ENCODE measurements around the gene PLXNA4.

The PLXNA4 gene

GRCh38 chr7:132367004-132367403 is 209.3 kb downstream of the PLXNA4 start:
- in situ Hi-C loops (cut with MboI; ENCODE audit: low sequenced_read_pairs, unreplicated experiment) = no loop called here
- no peak for DNase-seq (ENCODE audit: low spot score)
- TF ChIP-seq CTCF (IDR thresholded peaks at IDR 0.05; ENCODE audit: borderline replicate concordance, control extremely low read depth, extremely low read depth, insufficient read depth, missing control alignments) = no peak

GRCh38 chr7:132364226-132364625 is 212.0 kb downstream of the PLXNA4 start:
- no peak for TF ChIP-seq CTCF (IDR thresholded peaks at IDR 0.05; ENCODE audit: borderline replicate concordance, control extremely low read depth, extremely low read depth, insufficient read depth, missing control alignments)
- in situ Hi-C loops (cut with MboI; ENCODE audit: low sequenced_read_pairs, unreplicated experiment) = no loop called here
- DNase-seq (ENCODE audit: low spot score) = no peak

GRCh38 chr7:132362059-132362458 is 214.2 kb downstream of the PLXNA4 start:
- no peak for TF ChIP-seq CTCF (IDR thresholded peaks at IDR 0.05; ENCODE audit: borderline replicate concordance, control extremely low read depth, extremely low read depth, insufficient read depth, missing control alignments)
- DNase-seq (ENCODE audit: low spot score) = no peak
- in situ Hi-C loops (cut with MboI; ENCODE audit: low sequenced_read_pairs, unreplicated experiment) = no loop called here

GRCh38 chr7:132361146-132361545 is 215.1 kb downstream of the PLXNA4 start:
- TF ChIP-seq CTCF (IDR thresholded peaks at IDR 0.05; ENCODE audit: borderline replicate concordance, control extremely low read depth, extremely low read depth, insufficient read depth, missing control alignments) = no peak
- in situ Hi-C loops (cut with MboI; ENCODE audit: low sequenced_read_pairs, unreplicated experiment) = no loop called here
- no peak for DNase-seq (ENCODE audit: low spot score)

GRCh38 chr7:132359743-132360142 is 216.5 kb downstream of the PLXNA4 start:
- in situ Hi-C loops (cut with MboI; ENCODE audit: low sequenced_read_pairs, unreplicated experiment) = no loop called here
- DNase-seq (ENCODE audit: low spot score) = no peak
- no peak for TF ChIP-seq CTCF (IDR thresholded peaks at IDR 0.05; ENCODE audit: borderline replicate concordance, control extremely low read depth, extremely low read depth, insufficient read depth, missing control alignments)

GRCh38 chr7:132355048-132355447 is 221.2 kb downstream of the PLXNA4 start:
- in situ Hi-C loops (cut with MboI; ENCODE audit: low sequenced_read_pairs, unreplicated experiment) = no loop called here
- no peak for TF ChIP-seq CTCF (IDR thresholded peaks at IDR 0.05; ENCODE audit: borderline replicate concordance, control extremely low read depth, extremely low read depth, insufficient read depth, missing control alignments)
- DNase-seq (ENCODE audit: low spot score) = no peak

- TF ChIP-seq CTCF (IDR thresholded peaks at IDR 0.05; ENCODE audit: borderline replicate concordance, control extremely low read depth, extremely low read depth, insufficient read depth, missing control alignments) = no peak
- in situ Hi-C loops (cut with MboI; ENCODE audit: low sequenced_read_pairs, unreplicated experiment) = no loop called here
- no peak for DNase-seq (ENCODE audit: low spot score)
These were observed 221.7 kb downstream of the PLXNA4 start for GRCh38 chr7:132354527-132354926.

Data from GM13976 (cell line).